Measurements from ENCODE around the gene STX3. TPM values are rescaled to one million over a fixed set of nuclear protein-coding genes. Genes with fewer than 3 reads are reported as not detected.
"Not testable (repeated sequence)": the region's sequence is repeated elsewhere in the genome, so short reads cannot be mapped to it uniquely, and the experiment has no call there.

STX3 gene
- polyA plus RNA-seq, 1 donor: 89.2 TPM

DNA sequence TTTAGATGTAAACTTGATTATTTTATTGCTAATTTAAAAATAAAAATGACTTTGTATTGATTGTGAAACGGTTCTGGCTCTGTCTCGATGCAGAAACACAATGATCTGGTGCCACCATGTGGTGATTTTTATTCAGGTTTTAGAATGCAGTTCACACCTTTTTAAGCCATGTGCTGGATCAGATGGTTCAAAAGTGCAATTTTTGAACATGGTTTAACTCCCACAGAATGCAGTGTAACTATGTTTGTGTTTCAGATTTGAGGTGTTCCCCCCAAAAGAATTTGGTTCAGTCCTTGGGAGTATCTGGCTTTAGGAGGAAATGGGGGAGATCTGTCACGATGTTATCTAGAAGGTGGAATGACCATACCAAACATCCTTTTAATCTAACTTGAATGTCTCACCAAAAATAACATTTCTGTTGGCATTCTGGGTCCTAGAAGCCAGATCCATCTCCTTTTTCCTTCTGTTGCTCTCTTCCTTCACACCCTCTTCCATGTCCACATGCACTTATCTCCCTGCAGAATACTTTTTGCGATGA, 47.5 kb downstream of the STX3 start:
- Histone ChIP-seq H3K9me3 (ENCODE audit: control insufficient read depth, low read depth, low read length) (no peaks in the 10 kb centered on the region), H3K36me3 (ENCODE audit: control insufficient read depth, insufficient read depth, low read length) (peaks cover 64% of the 10 kb centered on the region), H3K4me3 (ENCODE audit: low read length) (no peak overlapping the region), H3K27me3 (ENCODE audit: control insufficient read depth, insufficient read depth, low read length) (no peaks in the 10 kb centered on the region), H3K27ac (ENCODE audit: low read length) (peak overlapping the region; percentile 4), H3K4me1 (ENCODE audit: control insufficient read depth, insufficient read depth, low read length) (peaks cover 28% of the 10 kb centered on the region)
- WGBS (ENCODE audit: insufficient coverage, low lambda C conversion rate): no CpG with 5 or more reads among the region's 4 CpGs
- DNase-seq: peak; percentile 38 to 69

DNA sequence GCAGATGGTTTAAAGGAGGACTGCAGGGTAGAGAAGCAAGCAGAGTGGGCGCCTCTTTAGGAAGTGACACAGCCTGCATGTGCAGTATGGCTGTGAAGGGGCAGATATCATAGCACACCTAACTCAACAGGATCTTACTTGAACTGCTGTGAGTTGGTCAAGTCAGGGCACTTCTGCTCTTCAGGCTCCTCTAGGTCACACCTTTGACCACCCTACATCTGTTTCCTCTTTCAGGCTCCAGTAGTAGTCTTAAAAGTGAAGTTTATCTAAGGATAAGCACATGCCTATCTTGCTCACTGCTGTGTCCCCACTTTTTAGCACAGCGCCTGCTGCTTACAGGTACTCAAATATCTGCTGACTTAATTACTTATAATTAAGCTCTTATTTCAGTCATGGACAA, 48.9 kb downstream of the STX3 start:
- Histone ChIP-seq H3K27me3 (ENCODE audit: control insufficient read depth, insufficient read depth, low read length) (no peaks in the 10 kb centered on the region), H3K4me3 (ENCODE audit: low read length) (no peak overlapping the region), H3K36me3 (ENCODE audit: control insufficient read depth, insufficient read depth, low read length) (peaks cover 64% of the 10 kb centered on the region), H3K4me1 (ENCODE audit: control insufficient read depth, insufficient read depth, low read length) (peaks cover 28% of the 10 kb centered on the region), H3K9me3 (ENCODE audit: control insufficient read depth, low read depth, low read length) (no peaks in the 10 kb centered on the region), H3K27ac (ENCODE audit: low read length) (no peak overlapping the region)
- 100% methylated on average over 1 of the region's 2 CpGs for WGBS (ENCODE audit: insufficient coverage, low lambda C conversion rate)
- no peak for DNase-seq

DNA sequence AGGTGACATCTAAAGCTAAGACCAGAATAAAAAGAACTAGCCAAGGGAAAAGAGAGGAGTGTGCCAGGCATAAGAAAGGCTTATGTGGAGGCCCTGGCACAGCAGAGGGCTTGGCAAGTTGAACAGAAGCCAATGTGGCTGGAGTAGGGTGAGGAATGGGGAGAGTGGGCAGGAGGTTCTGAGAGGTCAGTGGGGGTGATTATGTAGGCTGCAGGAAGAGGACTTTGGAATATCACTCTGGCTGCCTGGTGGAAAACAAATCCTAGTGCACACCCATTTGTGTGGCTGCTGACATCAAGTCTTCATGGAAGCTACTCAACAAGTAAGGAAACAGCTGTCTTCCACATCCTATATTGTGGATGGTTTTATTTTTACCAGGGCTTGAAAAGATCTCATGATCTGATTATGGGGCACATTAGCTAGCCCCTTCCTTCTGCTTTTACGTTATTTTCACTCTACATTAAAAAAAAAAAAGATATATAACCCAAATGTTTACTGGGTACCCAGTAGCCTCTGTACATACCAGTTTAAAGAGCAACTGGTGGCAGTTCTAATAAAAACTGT, 52.0 kb downstream of the STX3 start:
- Histone ChIP-seq H3K27me3 (ENCODE audit: control insufficient read depth, insufficient read depth, low read length) (no peaks in the 10 kb centered on the region), H3K4me1 (ENCODE audit: control insufficient read depth, insufficient read depth, low read length) (peaks cover 17% of the 10 kb centered on the region), H3K27ac (ENCODE audit: low read length) (peak overlapping the region; percentile 21), H3K9me3 (ENCODE audit: control insufficient read depth, low read depth, low read length) (no peaks in the 10 kb centered on the region), H3K36me3 (ENCODE audit: control insufficient read depth, insufficient read depth, low read length) (peaks cover 49% of the 10 kb centered on the region), H3K4me3 (ENCODE audit: low read length) (no peak overlapping the region)
- peak in 1 of 2 donors; percentile 50 for DNase-seq
- WGBS (ENCODE audit: insufficient coverage, low lambda C conversion rate): 86% methylated on average over 1 of the region's 1 CpG

DNA sequence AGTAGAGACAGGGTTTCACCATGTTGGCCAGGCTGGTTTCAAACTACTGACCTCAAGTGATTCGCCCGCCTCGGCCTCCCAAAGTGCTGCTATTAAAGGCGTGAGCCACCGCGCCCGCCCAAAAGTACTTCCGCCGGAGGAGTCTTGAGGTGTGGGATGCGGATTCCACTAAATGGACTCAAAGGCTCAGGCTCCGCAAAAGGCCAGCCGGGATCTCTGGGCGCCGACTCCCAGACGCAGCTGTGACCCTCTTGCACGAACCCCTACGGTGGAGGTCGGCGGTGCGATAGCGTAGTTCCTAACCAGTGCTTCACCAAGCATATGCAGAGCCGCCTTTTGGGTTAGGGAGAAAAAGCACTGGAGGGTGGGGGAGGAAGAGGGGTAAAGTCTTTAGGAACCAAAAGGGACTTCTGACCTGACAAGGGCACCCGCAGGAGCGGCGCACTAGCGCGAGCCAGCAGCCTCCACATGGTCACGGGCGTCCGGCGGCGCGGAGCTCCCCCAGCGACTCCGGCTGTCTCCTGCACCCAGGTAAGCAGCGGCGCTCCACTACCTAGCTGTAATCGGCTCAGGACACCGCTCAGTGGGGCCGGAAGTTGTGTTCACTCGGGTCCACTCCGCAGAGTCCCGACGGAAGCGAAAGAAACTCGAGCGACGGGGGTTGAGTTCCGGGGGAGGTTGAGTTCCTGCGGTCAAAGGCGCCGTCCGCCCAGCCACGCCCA, 55.2 kb downstream of the STX3 start, which contains the start of gene MRPL16:
TSS of gene MRPL16 (minus strand) at position 590 of the 722 bp plus-strand sequence. CDS start at position 470, 120 bp downstream.
- Histone ChIP-seq H3K27ac (ENCODE audit: low read length) (peak within 1 kb of the TSS; percentile 90), H3K4me1 (ENCODE audit: control insufficient read depth, insufficient read depth, low read length) (peaks cover 14% of the 10 kb centered on the region), H3K4me3 (ENCODE audit: low read length) (peak within 1 kb of the TSS; percentile 99), H3K27me3 (ENCODE audit: control insufficient read depth, insufficient read depth, low read length) (no peaks in the 10 kb centered on the region), H3K9me3 (ENCODE audit: control insufficient read depth, low read depth, low read length) (no peaks in the 10 kb centered on the region), H3K36me3 (ENCODE audit: control insufficient read depth, insufficient read depth, low read length) (peaks cover 25% of the 10 kb centered on the region)
- no CpG with 5 or more reads among the region's 54 CpGs for WGBS (ENCODE audit: insufficient coverage, low lambda C conversion rate)
- DNase-seq: peak; percentile 92 to 96

GRCh38 chr11:59810911-59811259, 55.7 kb downstream of the STX3 start:
- DNase-seq: no peak
- peaks cover 20% of the 10 kb centered on the region for H3K36me3 ChIP-seq (ENCODE audit: control insufficient read depth, insufficient read depth, low read length)
- peak overlapping the region; percentile 99 for H3K4me3 ChIP-seq (ENCODE audit: low read length)
- 14% methylated on average over 1 of the region's 8 CpGs for WGBS (ENCODE audit: insufficient coverage, low lambda C conversion rate)
- H3K4me1 ChIP-seq (ENCODE audit: control insufficient read depth, insufficient read depth, low read length): peaks cover 14% of the 10 kb centered on the region
- no peaks in the 10 kb centered on the region for H3K27me3 ChIP-seq (ENCODE audit: control insufficient read depth, insufficient read depth, low read length)
- H3K9me3 ChIP-seq (ENCODE audit: control insufficient read depth, low read depth, low read length): no peaks in the 10 kb centered on the region
- H3K27ac ChIP-seq (ENCODE audit: low read length): peak overlapping the region; percentile 90

- WGBS (ENCODE audit: insufficient coverage, low lambda C conversion rate): 83% methylated on average over 1 of the region's 2 CpGs
- Histone ChIP-seq H3K27me3 (ENCODE audit: control insufficient read depth, insufficient read depth, low read length) (no peaks in the 10 kb centered on the region), H3K27ac (ENCODE audit: low read length) (no peak overlapping the region), H3K36me3 (ENCODE audit: control insufficient read depth, insufficient read depth, low read length) (peaks cover 9% of the 10 kb centered on the region), H3K4me3 (ENCODE audit: low read length) (no peak overlapping the region), H3K9me3 (ENCODE audit: control insufficient read depth, low read depth, low read length) (no peaks in the 10 kb centered on the region), H3K4me1 (ENCODE audit: control insufficient read depth, insufficient read depth, low read length) (peaks cover 12% of the 10 kb centered on the region)
- DNase-seq: no peak
Measured at GRCh38 chr11:59812220-59812619, 57.0 kb downstream of the STX3 start.

- no CpG with 5 or more reads among the region's 1 CpG for WGBS (ENCODE audit: insufficient coverage, low lambda C conversion rate)
- Histone ChIP-seq H3K36me3 (ENCODE audit: control insufficient read depth, insufficient read depth, low read length) (peaks cover 2% of the 10 kb centered on the region), H3K9me3 (ENCODE audit: control insufficient read depth, low read depth, low read length) (no peaks in the 10 kb centered on the region), H3K4me3 (ENCODE audit: low read length) (no peak overlapping the region), H3K27me3 (ENCODE audit: control insufficient read depth, insufficient read depth, low read length) (no peaks in the 10 kb centered on the region), H3K4me1 (ENCODE audit: control insufficient read depth, insufficient read depth, low read length) (peaks cover 8% of the 10 kb centered on the region), H3K27ac (ENCODE audit: low read length) (no peak overlapping the region)
- no peak for DNase-seq
Measured at GRCh38 chr11:59813364-59813763, 58.2 kb downstream of the STX3 start.

DNA sequence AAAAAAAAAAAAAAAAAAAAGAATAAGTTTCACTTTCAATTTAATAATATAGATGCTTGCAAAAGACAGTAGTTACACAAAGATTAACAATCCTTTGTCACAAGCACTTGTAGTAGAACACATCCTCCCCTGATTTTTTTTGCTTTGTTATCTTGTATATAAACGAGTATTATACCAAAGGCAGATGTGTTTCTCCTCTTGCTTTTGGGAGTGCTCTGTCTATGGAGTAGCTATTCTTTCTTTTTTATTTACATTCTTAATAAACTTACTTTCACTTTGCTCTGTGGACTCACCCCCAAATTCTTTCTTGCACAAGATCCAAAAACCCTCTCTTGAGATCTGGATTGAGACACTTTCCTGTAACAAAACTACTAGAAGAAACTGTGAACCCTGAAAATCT, 58.8 kb downstream of the STX3 start:
- Histone ChIP-seq H3K4me1 (ENCODE audit: control insufficient read depth, insufficient read depth, low read length) (peaks cover 8% of the 10 kb centered on the region), H3K27me3 (ENCODE audit: control insufficient read depth, insufficient read depth, low read length) (no peaks in the 10 kb centered on the region), H3K27ac (ENCODE audit: low read length) (no peak overlapping the region), H3K36me3 (ENCODE audit: control insufficient read depth, insufficient read depth, low read length) (no peaks in the 10 kb centered on the region), H3K9me3 (ENCODE audit: control insufficient read depth, low read depth, low read length) (no peaks in the 10 kb centered on the region), H3K4me3 (ENCODE audit: low read length) (no peak overlapping the region)
- DNase-seq: peak in 1 of 2 donors; percentile 11
- WGBS (ENCODE audit: insufficient coverage, low lambda C conversion rate): 100% methylated on average over 1 of the region's 1 CpG

DNA sequence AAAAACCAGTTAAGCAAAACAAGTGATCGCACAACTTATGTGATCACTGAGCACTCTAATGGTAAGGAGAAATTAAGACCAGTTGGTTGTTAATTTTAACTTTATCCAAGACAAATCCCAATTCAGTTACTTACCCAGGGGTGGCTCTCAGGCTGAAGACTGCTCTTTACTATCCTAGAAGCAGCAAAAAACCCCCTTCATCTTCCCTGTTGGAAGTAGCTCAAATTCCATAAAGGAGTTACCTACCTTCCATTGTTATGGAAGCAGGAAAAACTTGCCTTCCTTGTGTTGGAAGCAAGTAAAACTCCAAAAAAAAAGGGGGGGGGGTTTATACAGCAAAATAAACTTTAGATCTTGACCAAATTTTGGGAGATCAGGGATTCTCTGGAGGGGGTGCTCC, 60.6 kb downstream of the STX3 start:
- peaks cover 6% of the 10 kb centered on the region for H3K4me1 ChIP-seq (ENCODE audit: control insufficient read depth, insufficient read depth, low read length)
- no peaks in the 10 kb centered on the region for H3K9me3 ChIP-seq (ENCODE audit: control insufficient read depth, low read depth, low read length)
- WGBS (ENCODE audit: insufficient coverage, low lambda C conversion rate): 80% methylated on average over 1 of the region's 1 CpG
- DNase-seq: no peak
- H3K27ac ChIP-seq (ENCODE audit: low read length): no peak overlapping the region
- H3K4me3 ChIP-seq (ENCODE audit: low read length): no peak overlapping the region
- no peaks in the 10 kb centered on the region for H3K36me3 ChIP-seq (ENCODE audit: control insufficient read depth, insufficient read depth, low read length)
- no peaks in the 10 kb centered on the region for H3K27me3 ChIP-seq (ENCODE audit: control insufficient read depth, insufficient read depth, low read length)

DNA sequence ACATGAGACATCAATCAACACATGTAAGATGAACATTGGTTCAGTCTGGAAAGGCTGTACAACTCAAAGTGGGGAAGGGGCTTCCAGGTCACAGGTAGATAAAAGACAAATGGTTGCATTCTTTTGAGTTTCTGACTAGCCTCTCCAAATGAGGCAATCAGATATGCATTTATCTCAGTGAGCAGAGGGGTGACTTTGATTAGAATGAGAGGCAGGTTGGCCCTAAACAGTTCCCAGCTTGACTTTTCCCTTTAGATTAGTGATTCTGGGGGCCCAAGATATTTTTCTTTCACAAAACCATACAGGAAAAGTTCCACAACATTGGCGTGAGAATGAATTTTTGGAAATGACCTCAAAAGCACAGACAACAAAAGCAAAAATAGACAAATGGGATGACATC, 61.3 kb downstream of the STX3 start:
- not testable (repeated sequence) for H3K4me1 ChIP-seq (ENCODE audit: control insufficient read depth, insufficient read depth, low read length); H3K27ac ChIP-seq (ENCODE audit: low read length); H3K36me3 ChIP-seq (ENCODE audit: control insufficient read depth, insufficient read depth, low read length); H3K9me3 ChIP-seq (ENCODE audit: control insufficient read depth, low read depth, low read length); H3K27me3 ChIP-seq (ENCODE audit: control insufficient read depth, insufficient read depth, low read length); DNase-seq; H3K4me3 ChIP-seq (ENCODE audit: low read length)
- 100% methylated on average over 1 of the region's 1 CpG for WGBS (ENCODE audit: insufficient coverage, low lambda C conversion rate)
